Activated T-helper 1 cell treated with Interleukin-2 at 50 U/mL for 16 hours (primary cell): ENCODE results near the gene LCAT.

Experiments used
- DNase-seq: peaks from one replicate; pipeline ENCODE4 v3.0.0-alpha.2; 2020; ENCODE audit warnings: low read depth

Gene LCAT

DNA sequence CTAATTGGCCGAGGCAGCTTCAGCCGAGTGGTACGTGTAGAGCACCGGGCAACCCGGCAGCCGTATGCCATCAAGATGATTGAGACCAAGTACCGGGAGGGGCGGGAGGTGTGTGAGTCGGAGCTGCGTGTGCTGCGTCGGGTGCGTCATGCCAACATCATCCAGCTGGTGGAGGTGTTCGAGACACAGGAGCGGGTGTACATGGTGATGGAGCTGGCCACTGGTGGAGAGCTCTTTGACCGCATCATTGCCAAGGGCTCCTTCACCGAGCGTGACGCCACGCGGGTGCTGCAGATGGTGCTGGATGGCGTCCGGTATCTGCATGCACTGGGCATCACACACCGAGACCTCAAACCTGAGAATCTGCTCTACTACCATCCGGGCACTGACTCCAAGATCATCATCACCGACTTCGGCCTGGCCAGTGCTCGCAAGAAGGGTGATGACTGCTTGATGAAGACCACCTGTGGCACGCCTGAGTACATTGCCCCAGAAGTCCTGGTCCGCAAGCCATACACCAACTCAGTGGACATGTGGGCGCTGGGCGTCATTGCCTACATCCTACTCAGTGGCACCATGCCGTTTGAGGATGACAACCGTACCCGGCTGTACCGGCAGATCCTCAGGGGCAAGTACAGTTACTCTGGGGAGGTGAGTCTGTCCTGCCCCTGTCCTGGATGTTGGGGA, 34.7 kb downstream of the LCAT start:
- no peak for DNase-seq

GRCh38 chr16:67907397-67908180, 36.3 kb downstream of the LCAT start:
- no peak for DNase-seq

- DNase-seq, result no peak
Observed at GRCh38 chr16:67902831-67903230, 41.1 kb downstream of the LCAT start.

DNA sequence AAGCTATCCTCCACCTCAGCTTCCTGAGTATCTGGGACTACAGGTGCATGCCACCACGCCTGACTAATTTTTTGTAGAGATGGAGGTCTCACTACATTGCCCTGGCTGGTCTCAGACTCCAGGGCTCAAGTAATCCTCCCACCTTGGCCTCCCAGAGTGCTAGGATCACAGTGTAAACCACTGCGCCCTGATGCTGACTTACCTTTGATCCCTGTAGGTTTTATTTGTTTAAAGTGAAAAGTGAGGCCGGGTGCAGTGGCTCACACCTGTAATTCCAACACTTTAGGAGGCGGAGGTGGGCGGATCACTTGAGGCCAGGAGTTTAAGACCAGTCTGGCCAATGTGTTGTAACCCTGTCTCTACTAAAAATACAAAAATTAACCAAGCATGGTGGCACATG, 42.2 kb downstream of the LCAT start:
- DNase-seq, result no peak

DNA sequence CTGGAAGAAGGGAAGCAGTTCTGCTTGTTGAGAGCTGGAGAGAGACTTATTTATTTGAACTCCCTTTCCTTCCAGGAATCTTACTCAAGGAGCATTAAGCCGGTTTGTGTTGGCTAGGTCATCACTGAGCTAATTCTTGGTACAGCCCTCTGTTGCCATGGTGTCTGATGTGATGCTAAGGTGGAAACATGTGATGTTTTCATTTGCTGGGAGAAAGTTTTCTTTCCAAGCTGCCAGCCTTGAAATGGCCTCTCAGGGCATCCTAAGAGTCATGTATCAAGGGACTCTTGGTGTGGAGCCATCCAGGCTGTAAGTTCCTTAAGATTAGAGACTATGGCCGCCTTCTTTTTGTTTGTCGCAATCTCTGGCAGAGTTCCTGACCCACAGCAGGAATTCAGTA, 46.7 kb downstream of the LCAT start:
- no peak for DNase-seq

DNA sequence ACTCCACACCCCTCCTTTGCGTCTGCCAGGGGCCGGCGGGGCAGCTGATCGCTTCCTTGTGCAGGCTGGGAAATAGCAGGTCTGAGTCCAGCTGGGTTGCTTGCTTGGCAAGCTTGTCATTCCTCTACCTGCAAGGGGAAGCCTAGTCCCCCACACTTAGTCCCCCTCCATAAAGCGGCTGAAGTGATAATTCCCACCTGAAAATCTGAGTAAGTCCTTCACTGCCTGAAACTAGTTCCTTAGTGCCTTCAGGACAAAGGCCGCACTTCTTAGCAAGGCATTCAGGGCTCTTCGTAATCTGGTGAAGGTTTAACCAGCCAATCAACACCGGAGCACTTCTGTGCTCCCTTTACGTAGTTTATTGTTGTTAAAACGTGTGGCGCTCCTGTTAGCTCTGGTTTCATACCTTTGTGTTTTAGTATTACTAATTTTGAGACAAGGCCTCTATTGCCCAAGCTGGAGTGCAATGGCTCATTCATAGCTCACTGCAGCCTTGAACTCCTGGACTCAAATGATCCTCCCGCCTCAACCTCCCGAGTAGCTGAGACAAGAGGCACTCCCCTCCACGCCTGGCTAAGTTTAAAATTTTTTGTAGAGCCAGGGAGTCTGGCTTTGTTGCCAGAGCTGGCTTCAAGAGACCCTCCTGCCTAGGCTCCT, 50.0 kb downstream of the LCAT start:
- no peak for DNase-seq

DNA sequence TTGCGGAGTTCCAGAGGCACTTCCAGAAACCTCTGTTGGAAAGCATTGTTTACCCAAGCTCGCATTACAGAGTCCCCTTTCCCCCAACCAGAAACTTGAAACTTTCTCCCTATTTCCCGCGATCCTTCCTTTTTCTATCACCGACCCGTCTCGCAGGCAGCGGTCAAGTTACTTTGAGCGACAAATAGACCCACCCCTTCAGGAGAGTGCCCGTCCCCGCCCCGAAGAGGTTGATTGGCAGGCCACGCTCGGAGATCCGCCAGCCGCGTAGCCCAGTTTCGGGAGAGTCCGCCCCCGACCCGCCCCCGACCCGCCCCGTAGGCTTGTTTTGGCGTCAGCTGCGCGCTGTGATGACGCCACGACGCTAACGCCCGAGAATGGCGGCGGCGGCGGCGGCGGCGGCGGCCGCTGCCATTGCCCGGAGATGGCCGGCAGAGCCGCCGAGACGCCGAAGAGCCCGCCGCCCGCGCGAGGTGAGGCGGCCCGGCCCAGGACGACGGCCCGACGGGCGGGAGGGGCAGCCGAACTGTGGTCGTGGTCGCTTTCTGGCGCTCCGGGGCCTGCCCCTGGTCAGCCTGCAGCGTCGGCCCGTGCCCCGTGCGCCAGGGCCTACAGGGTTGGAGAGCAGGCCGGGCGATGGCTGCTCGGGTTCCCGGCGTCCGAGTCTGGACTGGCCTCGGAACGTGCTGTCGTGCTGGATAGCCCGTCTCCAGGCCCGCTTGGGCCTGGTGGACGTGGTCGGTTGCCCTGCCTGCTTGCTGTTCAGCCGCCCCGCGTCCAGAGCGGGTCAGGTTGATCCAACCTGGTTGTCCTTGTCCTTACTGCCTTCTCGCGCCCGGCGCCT, 50.8 kb downstream of the LCAT start, which contains the start of gene PSKH1:
TSS of gene PSKH1 (plus strand) at position 356 of the 844 bp plus-strand sequence. CDS start 15,496 bp downstream, outside the sequence.
- peak; percentile 89 for DNase-seq

- DNase-seq, result no peak
Observed at GRCh38 chr16:67892375-67892774, 51.5 kb downstream of the LCAT start.
